WERI-Rb-1 (cell line): ENCODE measurements around the gene CCR4.
"Not testable (repeated sequence)": the region's sequence is repeated elsewhere in the genome, so short reads cannot be mapped to it uniquely, and the experiment has no call there.

ENCODE experiments used
- DNase-seq: peaks from one replicate; pipeline ENCODE4 v3.0.0-alpha.2; 2020
- H3K27ac ChIP-seq: fragments of 250-450 bp; sonication (Bioruptor Pico); 2 replicates; pipeline ENCODE4 v1.5.1; 2020; ENCODE audit warnings: mild to moderate bottlenecking, moderate library complexity
- H3K27me3 ChIP-seq: fragments of 250-450 bp; sonication (Bioruptor Pico); 2 replicates; pipeline ENCODE4 v1.5.1; 2021; ENCODE audit warnings: mild to moderate bottlenecking, low read depth, moderate library complexity; ENCODE audit not compliant: insufficient read depth, severe bottlenecking
- H3K36me3 ChIP-seq: fragments of 250-450 bp; sonication (Bioruptor Pico); 2 replicates; pipeline ENCODE4 v1.5.1; 2020; ENCODE audit warnings: mild to moderate bottlenecking, moderate library complexity
- H3K4me3 ChIP-seq: 2 replicates; pipeline ENCODE4 v1.5.1; 2011; ENCODE audit warnings: low read depth, mild to moderate bottlenecking, control low read depth, low read length
- H3K9me3 ChIP-seq: fragments of 250-450 bp; sonication (Bioruptor Pico); 2 replicates; pipeline ENCODE4 v1.5.1; 2021; ENCODE audit warnings: mild to moderate bottlenecking, moderate library complexity; ENCODE audit not compliant: severe bottlenecking
- CTCF ChIP-seq: IDR thresholded peaks from 2 replicates; pipeline ENCODE4 v1.5.1; 2011; ENCODE audit warnings: low read depth, mild to moderate bottlenecking, control low read depth, inconsistent platforms, low read length

CCR4 gene

GRCh38 chr3:32951410-32951811 is at the start of gene CCR4:
Gene CCR4, plus strand, starts transcription at chr3:32951644. Its CDS starts 1,779 bp downstream, at chr3:32953423.
- TF ChIP-seq CTCF: no peak
- H3K36me3 ChIP-seq: no peaks in the 10 kb centered on the region

GRCh38 chr3:32902887-32903371 is 48.5 kb upstream of the CCR4 start:
- H3K36me3 ChIP-seq, H3K27me3 ChIP-seq, H3K9me3 ChIP-seq: not testable (repeated sequence)
- peak overlapping the region; percentile 43 for H3K27ac ChIP-seq
- DNase-seq: peak; percentile 87
- peak overlapping the region; percentile 37 for H3K4me3 ChIP-seq
- TF ChIP-seq CTCF: peak; percentile 58

More at GRCh38 chr3:32951410-32951811, at the start of gene CCR4:
- H3K9me3 ChIP-seq: no peaks in the 10 kb centered on the region
- H3K27me3 ChIP-seq: no peaks in the 10 kb centered on the region
- DNase-seq: no peak
- no peak within 1 kb of the TSS for H3K4me3 ChIP-seq
- H3K27ac ChIP-seq: no peak within 1 kb of the TSS

GRCh38 chr3:32903953-32904352 is 47.5 kb upstream of the CCR4 start:
- Histone ChIP-seq H3K27ac (no peak overlapping the region), H3K27me3 (no peaks in the 10 kb centered on the region), H3K36me3 (no peaks in the 10 kb centered on the region), H3K9me3 (no peaks in the 10 kb centered on the region), H3K4me3 (no peak overlapping the region)
- DNase-seq: no peak
- no peak for TF ChIP-seq CTCF

GRCh38 chr3:32909999-32910398 is 41.4 kb upstream of the CCR4 start:
- Histone ChIP-seq H3K27me3 (no peaks in the 10 kb centered on the region), H3K27ac (no peak overlapping the region), H3K36me3 (no peaks in the 10 kb centered on the region), H3K9me3 (no peaks in the 10 kb centered on the region), H3K4me3 (no peak overlapping the region)
- no peak for DNase-seq
- TF ChIP-seq CTCF: no peak

GRCh38 chr3:32910954-32911353 is 40.5 kb upstream of the CCR4 start:
- no peak overlapping the region for H3K4me3 ChIP-seq
- H3K27me3 ChIP-seq: no peaks in the 10 kb centered on the region
- DNase-seq: no peak
- H3K36me3 ChIP-seq: no peaks in the 10 kb centered on the region
- no peak overlapping the region for H3K27ac ChIP-seq
- TF ChIP-seq CTCF: no peak
- H3K9me3 ChIP-seq: no peaks in the 10 kb centered on the region

- Histone ChIP-seq H3K36me3 (no peaks in the 10 kb centered on the region), H3K9me3 (peaks cover 3% of the 10 kb centered on the region), H3K4me3 (no peak overlapping the region), H3K27me3 (no peaks in the 10 kb centered on the region), H3K27ac (no peak overlapping the region)
- TF ChIP-seq CTCF: no peak
- no peak for DNase-seq
Observed at GRCh38 chr3:32912046-32912445, 39.4 kb upstream of the CCR4 start.
